ENCODE results near the gene RTP2. TPM values are rescaled to one million over a fixed set of nuclear protein-coding genes. Genes with fewer than 3 reads are reported as not detected.

The RTP2 gene
- total RNA-seq, 1 experiment from 2014 or later, result not detected

GRCh38 chr3:187714404-187714979 is 12.1 kb upstream of the RTP2 start:
- RAD21 ChIA-PET (ENCODE audit: low non-redundant PET in 1 of 2, low total read pairs in 2 of 2, uncharacterized antibody in 2 of 2, unreplicated experiment in 2 of 2), result interaction anchor here (0.6 to 1.5 kb wide), 4 partner anchors 35 to 494 kb away, joined by 3 to 5 read pairs (median 4); no protein-coding TSS in a partner anchor
- Histone ChIP-seq H3K4me2 (ENCODE audit: low read length) (no peak overlapping the region), H3K9me2 (ENCODE audit: insufficient read depth) (no peaks in the 10 kb centered on the region), H3K27me3 (ENCODE audit: insufficient read depth, low read length) (no peaks in the 10 kb centered on the region), H3K79me2 (ENCODE audit: insufficient read depth, low read length) (no peaks in the 10 kb centered on the region), H3K9me3 (ENCODE audit: control insufficient read depth in 1 of 2, insufficient read depth in 1 of 2, low read depth in 1 of 2, low read length in 2 of 2) (no peaks in the 10 kb centered on the region), H3K36me3 (ENCODE audit: control insufficient read depth in 1 of 2, insufficient read depth in 2 of 2, low read length in 2 of 2) (no peaks in the 10 kb centered on the region), H4K20me1 (ENCODE audit: insufficient read depth) (no peaks in the 10 kb centered on the region), H3K9ac (ENCODE audit: low read length) (no peak overlapping the region), H3K4me1 (ENCODE audit: control insufficient read depth in 1 of 2, insufficient read depth in 2 of 2, low read length in 2 of 2) (peaks cover 3% of the 10 kb centered on the region in 2 experiments; a peak in 2 of 4 replicates), H3K4me3 (replicated peaks in 1 of 2; ENCODE audit: low read depth in 1 of 2, low read length in 2 of 2) (no peak overlapping the region), H3K27ac (ENCODE audit: low read depth, low read length) (no peak overlapping the region), H2AFZ (ENCODE audit: low read depth, low read length, poor library complexity, severe bottlenecking) (peak overlapping the region; percentile 67)
- BruUV-seq (replicated peaks), result no TSS peak
- DNase-seq (ENCODE audit: low read depth, low spot score), result peak; percentile 72
- intact Hi-C loops (cut with micrococcal nuclease), result loop anchor here (1.0 to 10.0 kb wide), 7 partner anchors 35 to 1097 kb away; partner anchors contain the start of gene ADIPOQ
- CTCF ChIA-PET, result interaction anchor here (0.6 to 3.2 kb wide), 11 partner anchors 9 to 1240 kb away, joined by 3 to 28 read pairs (median 4); no protein-coding TSS in a partner anchor
- ATAC-seq, result peak; percentile 96
- TF ChIP-seq POLR2AphosphoS5 (IDR thresholded peaks at IDR 0.05; ENCODE audit: low read depth, low read length) (no peak), ATF3 (IDR thresholded peaks at IDR 0.05) (no peak), FOSL1 (IDR thresholded peaks at IDR 0.05; ENCODE audit: low read depth) (no peak), CTCF (IDR thresholded peaks at IDR 0.05 in 2 of 3, conservative IDR thresholded peaks at IDR 0.05 in 1 of 3; ENCODE audit: borderline replicate concordance in 1 of 3, insufficient read depth in 1 of 3, low read depth in 2 of 3, low read length in 2 of 3) (peak; percentile 85 to 95 (median 93)), RAD21 (IDR thresholded peaks at IDR 0.05; ENCODE audit: low read depth) (peak; percentile 97)
- POLR2A ChIA-PET, result no interaction called here

- DNase-seq (ENCODE audit: low read depth, low spot score) (no peak), ATAC-seq (peak; percentile 29; the same call in 1 of the 2 replicates)
- no peaks in the 10 kb centered on the region for H3K4me1 ChIP-seq (ENCODE audit: control insufficient read depth in 1 of 2, insufficient read depth in 2 of 2, low read length in 2 of 2)
- H3K79me2 ChIP-seq (ENCODE audit: insufficient read depth, low read length), result no peaks in the 10 kb centered on the region
- ChIA-PET POLR2A (no interaction called here), RAD21 (ENCODE audit: low non-redundant PET in 1 of 2, low total read pairs in 2 of 2, uncharacterized antibody in 2 of 2, unreplicated experiment in 2 of 2) (interaction anchor here (0.6 to 0.9 kb wide), 2 partner anchors 34 to 66 kb away, joined by 3 to 4 read pairs; no protein-coding TSS in a partner anchor), CTCF (interaction anchor here (1.1 to 3.2 kb wide), 8 partner anchors 8 to 1241 kb away, joined by 3 to 28 read pairs (median 6); no protein-coding TSS in a partner anchor)
- H3K4me2 ChIP-seq (ENCODE audit: low read length), result no peak overlapping the region
- H3K36me3 ChIP-seq (ENCODE audit: control insufficient read depth in 1 of 2, insufficient read depth in 2 of 2, low read length in 2 of 2), result no peaks in the 10 kb centered on the region
- no peaks in the 10 kb centered on the region for H3K27me3 ChIP-seq (ENCODE audit: insufficient read depth, low read length)
- intact Hi-C loops (cut with micrococcal nuclease), result loop anchor here (10.0 kb wide), 1 partner anchor 869 kb away; the partner anchor contains the start of gene ADIPOQ
- peak overlapping the region; percentile 67 for H2AFZ ChIP-seq (ENCODE audit: low read depth, low read length, poor library complexity, severe bottlenecking)
- no peak overlapping the region for H3K4me3 ChIP-seq (replicated peaks in 1 of 2; ENCODE audit: low read depth in 1 of 2, low read length in 2 of 2)
- no peak overlapping the region for H3K9ac ChIP-seq (ENCODE audit: low read length)
- no peak overlapping the region for H3K27ac ChIP-seq (ENCODE audit: low read depth, low read length)
- no peak for TF ChIP-seq CTCF (IDR thresholded peaks at IDR 0.05 in 2 of 3, conservative IDR thresholded peaks at IDR 0.05 in 1 of 3; ENCODE audit: borderline replicate concordance in 1 of 3, insufficient read depth in 1 of 3, low read depth in 2 of 3, low read length in 2 of 3)
- no peak for TF ChIP-seq ZFX (IDR thresholded peaks at IDR 0.05)
- TF ChIP-seq CBX3 (IDR thresholded peaks at IDR 0.05; ENCODE audit: low read depth), result no peak
- no peak for TF ChIP-seq ELF1 (IDR thresholded peaks at IDR 0.05; ENCODE audit: borderline replicate concordance, low read depth)
- no TSS peak for BruUV-seq (replicated peaks)
- no peaks in the 10 kb centered on the region for H3K9me3 ChIP-seq (ENCODE audit: control insufficient read depth in 1 of 2, insufficient read depth in 1 of 2, low read depth in 1 of 2, low read length in 2 of 2)
- no peaks in the 10 kb centered on the region for H4K20me1 ChIP-seq (ENCODE audit: insufficient read depth)
- no peaks in the 10 kb centered on the region for H3K9me2 ChIP-seq (ENCODE audit: insufficient read depth)
These were observed 11.1 kb upstream of the RTP2 start for GRCh38 chr3:187713504-187713903.
